Vagina (tissue), 2 donors: ENCODE data around the gene DTX4.

Experiments used
- CTCF ChIP-seq, 3 experiments: fragments of 450-650 bp in 2 of 3; fragments of 200-600 bp in 1 of 3; sonication (generic) in 1 of 3; IDR thresholded peaks; one replicate each; pipeline ENCODE4 v1.5.1; 2017 to 2019; ENCODE audit warnings: antibody characterized with exemption in 3 of 3, mild to moderate bottlenecking in 2 of 3, moderate library complexity in 2 of 3
- POLR2A ChIP-seq, 2 donors: fragments of 450-650 bp; IDR thresholded peaks; one replicate each; pipeline ENCODE4 v1.6.1; 2017; ENCODE audit warnings: antibody characterized with exemption in 2 of 2, mild to moderate bottlenecking in 2 of 2, moderate library complexity in 2 of 2
- POLR2AphosphoS5 ChIP-seq, 2 donors: sonication (generic); formaldehyde crosslinking; IDR thresholded peaks; one replicate each; pipeline ENCODE4 v1.9.0; 2017; ENCODE audit warnings: antibody characterized with exemption in 2 of 2, mild to moderate bottlenecking in 2 of 2, low read depth in 1 of 2; ENCODE audit not compliant: insufficient read depth in 1 of 2

GRCh38 chr11:59187587-59187986 lies 15.7 kb downstream of the DTX4 start:
- TF ChIP-seq CTCF (IDR thresholded peaks at IDR 0.05): no peak
- TF ChIP-seq POLR2A (IDR thresholded peaks at IDR 0.05): no peak
- TF ChIP-seq POLR2AphosphoS5 (IDR thresholded peaks at IDR 0.05; ENCODE audit: insufficient read depth in 1 of 2, low read depth in 1 of 2): peak in 1 of 2 donors; percentile 88
